ENCODE results near the gene TDRD12.

The TDRD12 gene

GRCh38 chr19:32872391-32872790 is 152.8 kb downstream of the TDRD12 start:
- no peak for DNase-seq

GRCh38 chr19:32873247-32873959 is 153.8 kb downstream of the TDRD12 start:
- no peak for DNase-seq

GRCh38 chr19:32874605-32875004 is 155.0 kb downstream of the TDRD12 start:
- no peak for DNase-seq

GRCh38 chr19:32875428-32875827 is 155.9 kb downstream of the TDRD12 start:
- DNase-seq: no peak

- DNase-seq: no peak
Observed at GRCh38 chr19:32876236-32876918, 156.8 kb downstream of the TDRD12 start.

GRCh38 chr19:32876919-32877285 is 157.3 kb downstream of the TDRD12 start:
- no peak for DNase-seq
